NB4 (cell line): ENCODE measurements around the gene ARL5C.
"Not testable (repeated sequence)": the region's sequence is repeated elsewhere in the genome, so short reads cannot be mapped to it uniquely, and the experiment has no call there.

Experiments
- DNase-seq: peaks from one replicate; pipeline ENCODE4 v3.0.0; 2010; ENCODE audit warnings: low read depth
- H3K4me3 ChIP-seq: one replicate; pipeline ENCODE4 v1.5.1; 2011; ENCODE audit warnings: mild to moderate bottlenecking, low read depth, low read length, moderate library complexity
- MYC ChIP-seq: IDR thresholded peaks from 2 replicates; pipeline ENCODE4 v1.6.1; 2011; ENCODE audit warnings: low read depth, low read length
- POLR2A ChIP-seq: IDR thresholded peaks from 2 replicates; pipeline ENCODE4 v1.6.1; 2011; ENCODE audit warnings: mild to moderate bottlenecking; ENCODE audit not compliant: insufficient read length; ENCODE audit errors: extremely low read depth
- TF ChIP-seq, protein P1 (sequence below): IDR thresholded peaks from one replicate; pipeline ENCODE4 v1.5.1; 2012; ENCODE audit warnings: low read depth, low read length
- TF ChIP-seq, protein P2 (sequence below): IDR thresholded peaks from 2 replicates; pipeline ENCODE4 v1.6.1; 2011; ENCODE audit warnings: low read depth, low read length

Gene ARL5C

DNA sequence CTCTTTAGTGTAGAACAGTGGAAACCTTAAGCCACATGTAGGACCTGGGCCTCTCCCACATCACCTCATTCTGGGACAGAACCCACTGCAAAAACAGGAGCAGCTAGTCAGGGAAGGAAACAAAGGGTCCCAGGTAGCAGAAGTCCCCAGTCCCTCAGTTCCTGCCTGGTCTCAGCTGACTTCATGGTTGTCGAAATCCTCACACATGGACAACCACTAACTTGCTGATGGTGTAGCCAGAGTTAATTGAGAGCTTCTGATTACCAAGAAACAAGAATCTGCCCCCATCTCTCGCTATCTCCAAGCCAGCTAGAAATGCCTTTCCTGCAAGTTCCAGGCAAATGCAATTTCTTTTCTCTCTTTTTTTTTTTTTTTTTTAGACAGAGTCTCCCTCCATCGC, 3.6 kb upstream of the ARL5C start:
- H3K4me3 ChIP-seq = no peak overlapping the region
- peak; percentile 58 for DNase-seq
- no peak for TF ChIP-seq POLR2A
- TF ChIP-seq, protein P1, sequence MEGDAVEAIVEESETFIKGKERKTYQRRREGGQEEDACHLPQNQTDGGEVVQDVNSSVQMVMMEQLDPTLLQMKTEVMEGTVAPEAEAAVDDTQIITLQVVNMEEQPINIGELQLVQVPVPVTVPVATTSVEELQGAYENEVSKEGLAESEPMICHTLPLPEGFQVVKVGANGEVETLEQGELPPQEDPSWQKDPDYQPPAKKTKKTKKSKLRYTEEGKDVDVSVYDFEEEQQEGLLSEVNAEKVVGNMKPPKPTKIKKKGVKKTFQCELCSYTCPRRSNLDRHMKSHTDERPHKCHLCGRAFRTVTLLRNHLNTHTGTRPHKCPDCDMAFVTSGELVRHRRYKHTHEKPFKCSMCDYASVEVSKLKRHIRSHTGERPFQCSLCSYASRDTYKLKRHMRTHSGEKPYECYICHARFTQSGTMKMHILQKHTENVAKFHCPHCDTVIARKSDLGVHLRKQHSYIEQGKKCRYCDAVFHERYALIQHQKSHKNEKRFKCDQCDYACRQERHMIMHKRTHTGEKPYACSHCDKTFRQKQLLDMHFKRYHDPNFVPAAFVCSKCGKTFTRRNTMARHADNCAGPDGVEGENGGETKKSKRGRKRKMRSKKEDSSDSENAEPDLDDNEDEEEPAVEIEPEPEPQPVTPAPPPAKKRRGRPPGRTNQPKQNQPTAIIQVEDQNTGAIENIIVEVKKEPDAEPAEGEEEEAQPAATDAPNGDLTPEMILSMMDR = no peak
- TF ChIP-seq MYC = no peak
- TF ChIP-seq, protein P2, sequence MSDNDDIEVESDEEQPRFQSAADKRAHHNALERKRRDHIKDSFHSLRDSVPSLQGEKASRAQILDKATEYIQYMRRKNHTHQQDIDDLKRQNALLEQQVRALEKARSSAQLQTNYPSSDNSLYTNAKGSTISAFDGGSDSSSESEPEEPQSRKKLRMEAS = no peak

DNA sequence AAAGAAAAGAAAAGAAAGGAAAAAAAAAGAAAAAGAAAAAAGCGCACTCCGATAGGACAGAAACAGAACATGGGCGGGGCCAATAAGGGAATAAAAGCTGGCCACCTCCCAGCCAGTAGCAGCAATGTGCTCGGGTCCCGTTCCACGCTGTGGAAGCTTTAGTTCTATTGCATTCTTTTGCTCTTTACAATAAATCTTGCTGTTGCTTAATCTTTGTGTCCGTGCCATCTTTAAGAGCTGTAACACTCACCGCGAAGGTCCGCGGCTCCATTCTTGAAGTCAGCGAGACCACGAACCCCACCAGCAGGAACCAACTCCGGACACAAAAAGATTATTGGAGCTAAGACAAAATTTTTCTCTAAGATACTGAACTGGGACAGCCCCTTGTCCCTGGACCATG, 3.1 kb upstream of the ARL5C start:
- DNase-seq = peak; percentile 71

DNA sequence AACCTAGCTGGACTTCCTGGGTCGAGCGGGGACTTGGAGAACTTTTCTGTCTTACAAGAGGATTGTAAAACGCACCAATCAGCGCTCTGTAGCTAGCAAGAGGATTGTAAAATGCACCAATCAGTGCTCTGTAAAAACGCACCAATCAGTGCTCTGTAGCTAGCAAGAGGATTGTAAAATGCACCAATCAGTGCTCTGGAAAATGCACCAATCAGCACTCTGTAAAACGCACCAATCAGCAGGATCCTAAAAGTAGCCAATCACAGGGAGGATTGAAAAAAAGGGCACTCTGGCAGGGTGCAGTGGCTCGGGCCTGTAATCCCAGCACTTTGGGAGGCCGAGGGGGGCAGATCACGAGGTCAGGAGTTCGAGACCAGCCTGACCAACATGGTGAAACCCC, 2.5 kb upstream of the ARL5C start:
- not testable (repeated sequence) for DNase-seq, H3K4me3 ChIP-seq

More for the DNA sequence above, 3.1 kb upstream of the ARL5C start:
- TF ChIP-seq, protein P2 = no peak
- TF ChIP-seq MYC (no peak), POLR2A (no peak)
- TF ChIP-seq, protein P1 = no peak
- H3K4me3 ChIP-seq = no peak overlapping the region

DNA sequence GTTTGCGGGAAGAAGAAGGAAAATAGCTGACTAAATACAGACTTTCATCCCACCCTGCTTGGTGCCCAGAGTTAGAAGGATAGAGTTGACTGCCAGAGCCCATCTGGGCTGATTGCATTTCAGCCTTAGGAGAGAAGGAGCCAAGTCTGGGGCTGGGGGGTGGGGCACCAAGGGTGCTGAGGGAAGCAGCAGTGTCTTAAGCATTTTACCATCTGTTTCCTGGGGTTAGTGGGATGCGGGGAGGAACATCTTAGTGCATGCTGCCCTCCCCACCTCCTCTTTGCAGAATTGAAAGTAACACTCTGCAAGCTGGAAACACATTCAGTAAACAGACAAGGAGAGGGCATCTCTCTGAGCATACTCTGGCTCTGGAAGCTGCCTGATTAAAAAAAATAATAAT, 1.5 kb upstream of the ARL5C start:
- H3K4me3 ChIP-seq = peak overlapping the region; percentile 13
- TF ChIP-seq MYC = peak; percentile 67; the same call in 1 of the 2 replicates
- TF ChIP-seq, protein P1 = no peak
- no peak for TF ChIP-seq POLR2A
- TF ChIP-seq, protein P2 = peak; percentile 11; the same call in 1 of the 2 replicates
- peak; percentile 98 for DNase-seq

DNA sequence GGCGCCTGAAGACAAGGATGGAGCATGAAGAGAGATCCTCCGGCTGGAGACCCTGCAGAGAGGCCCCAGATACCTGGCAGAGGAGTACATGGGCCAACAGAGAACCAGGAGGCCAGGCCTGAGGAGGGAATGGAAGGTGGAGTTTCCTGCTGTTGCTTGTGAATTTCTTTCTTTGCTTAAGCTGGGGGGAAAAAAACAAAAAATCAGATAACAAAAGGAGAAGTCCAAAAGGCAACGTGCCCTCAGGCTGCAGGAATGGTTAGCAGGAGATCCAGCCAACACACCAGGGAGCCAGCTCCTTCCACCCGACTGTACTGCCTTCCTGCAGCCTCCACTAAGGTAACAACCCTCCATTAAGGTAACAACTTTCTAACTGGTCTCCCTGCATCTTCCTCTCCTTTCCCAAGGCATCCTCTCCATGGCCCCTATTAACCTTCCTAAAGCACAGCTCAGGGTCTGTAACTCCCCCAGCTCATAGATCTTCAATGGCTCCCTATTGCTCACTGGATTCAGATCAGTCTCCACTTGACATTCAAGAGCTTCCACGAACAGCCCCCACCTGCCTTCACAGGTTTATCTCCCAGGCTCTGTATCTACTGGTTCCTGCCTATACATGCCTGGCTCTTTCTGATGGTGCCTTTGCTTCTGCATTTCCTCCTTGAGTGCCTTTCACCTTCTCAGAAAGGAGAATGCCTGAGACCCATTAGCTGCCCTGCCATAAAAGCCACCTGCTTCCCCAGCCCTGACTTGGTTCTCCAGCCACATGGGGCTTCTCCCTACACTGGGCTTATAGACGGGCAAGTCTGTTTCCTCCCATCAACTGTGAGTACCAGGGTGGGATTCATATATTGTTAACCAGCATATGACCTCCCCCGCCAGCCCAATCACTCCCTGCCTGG, 725 bp upstream of the ARL5C start:
- DNase-seq = peak; percentile 77

DNA sequence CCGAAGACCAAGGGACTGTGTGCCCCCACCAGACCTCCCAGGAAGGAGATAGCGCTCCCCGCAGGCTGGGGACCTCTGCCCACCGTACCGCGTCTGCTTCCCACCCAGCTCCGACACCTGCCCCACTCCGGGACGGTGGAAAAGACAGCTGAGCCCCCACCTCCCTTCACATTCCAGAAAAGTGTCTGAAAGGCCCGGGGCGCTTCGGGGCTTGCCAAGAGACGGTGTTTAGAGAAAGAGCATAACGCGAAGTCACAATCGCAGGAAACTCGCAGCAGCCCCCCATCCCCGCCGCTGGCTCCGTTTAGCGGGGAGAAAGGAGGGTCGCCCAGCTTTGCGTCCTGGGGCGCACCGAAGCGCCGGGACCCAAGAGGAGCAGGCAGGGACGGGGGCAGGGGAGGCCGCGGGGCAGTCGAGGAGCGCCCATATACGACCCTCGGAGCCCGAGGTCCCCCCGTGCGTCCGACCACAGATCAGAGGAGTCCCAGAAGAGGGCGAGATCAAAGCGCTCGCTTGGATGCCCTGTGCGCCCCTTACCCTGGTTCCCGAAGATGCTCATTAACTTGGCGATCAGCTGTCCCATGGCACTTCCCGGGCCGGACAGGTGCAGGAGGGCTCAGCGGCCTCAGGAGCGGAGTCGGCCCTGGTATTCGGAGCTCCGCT, 652 bp downstream of the ARL5C start:
- H3K4me3 ChIP-seq = no peak overlapping the region

More for the DNA sequence above, 725 bp upstream of the ARL5C start:
- TF ChIP-seq, protein P2 = 0 out of 2 replicates have a peak, but pooled peaks have one; percentile 25
- TF ChIP-seq, protein P1 = no peak
- H3K4me3 ChIP-seq = peak overlapping the region; percentile 13

More for the DNA sequence above, 652 bp downstream of the ARL5C start:
- DNase-seq = no peak
- TF ChIP-seq MYC (no peak), POLR2A (no peak)
- TF ChIP-seq, protein P1 = no peak
- TF ChIP-seq, protein P2 = no peak
